Activated CD8-positive, alpha-beta T cell treated with anti-CD3 and anti-CD28 coated beads, Interleukin-2, amount 10 ng/mL, durations not matched to agents 7 days and 5 days (primary cell): Measurements from ENCODE around the gene CYFIP2. TPM values are rescaled to one million over a fixed set of nuclear protein-coding genes. Genes with fewer than 3 reads are reported as not detected.

Source experiments
- ATAC-seq: fragments of 150-1000 bp; cut with Tn5 transposase; one replicate; pipeline ENCODE4 v1.10.0; 2021; ENCODE audit warnings: moderate library complexity
- CTCF ChIA-PET: fragments of 350-600 bp; sonication (Branson Sonifier 250); formaldehyde crosslinking; loops from one replicate; lab custom pipeline; 2021; ENCODE audit warnings: antibody characterized with exemption; lab: Charles Lee
- POLR2A ChIA-PET: fragments of 350-600 bp; sonication (Branson Sonifier 250); formaldehyde crosslinking; loops from one replicate; lab custom pipeline; 2021; ENCODE audit warnings: antibody characterized with exemption; lab: Charles Lee
- DNase-seq: peaks from one replicate; pipeline ENCODE4 v3.0.0-alpha.2; 2020
- H3K27ac Mint-ChIP-seq: one replicate; pipeline ENCODE4 v1.8.0; 2021; ENCODE audit warnings: mild to moderate bottlenecking, mixed read lengths
- H3K27me3 Mint-ChIP-seq: one replicate; pipeline ENCODE4 v1.8.0; 2021; ENCODE audit warnings: low read depth, mixed read lengths
- H3K36me3 Mint-ChIP-seq: one replicate; pipeline ENCODE4 v1.8.0; 2021; ENCODE audit warnings: low read depth, mixed read lengths
- H3K4me1 Mint-ChIP-seq: one replicate; pipeline ENCODE4 v1.8.0; 2021; ENCODE audit warnings: low read depth, mixed read lengths
- H3K4me3 Mint-ChIP-seq: one replicate; pipeline ENCODE4 v1.8.0; 2021; ENCODE audit warnings: mild to moderate bottlenecking, mixed read lengths
- H3K9me3 Mint-ChIP-seq: one replicate; pipeline ENCODE4 v1.8.0; 2022; ENCODE audit warnings: mixed read lengths; ENCODE audit not compliant: insufficient read depth
- total RNA-seq, 2 experiments: library from RNA; stranded (reverse); gene quantifications; one replicate each; pipeline ENCODE4 v1.2.3, GENCODE V29; 2021

CYFIP2 gene
- total RNA-seq, 2 experiments from 2014 or later, result 512 to 516 TPM

DNA sequence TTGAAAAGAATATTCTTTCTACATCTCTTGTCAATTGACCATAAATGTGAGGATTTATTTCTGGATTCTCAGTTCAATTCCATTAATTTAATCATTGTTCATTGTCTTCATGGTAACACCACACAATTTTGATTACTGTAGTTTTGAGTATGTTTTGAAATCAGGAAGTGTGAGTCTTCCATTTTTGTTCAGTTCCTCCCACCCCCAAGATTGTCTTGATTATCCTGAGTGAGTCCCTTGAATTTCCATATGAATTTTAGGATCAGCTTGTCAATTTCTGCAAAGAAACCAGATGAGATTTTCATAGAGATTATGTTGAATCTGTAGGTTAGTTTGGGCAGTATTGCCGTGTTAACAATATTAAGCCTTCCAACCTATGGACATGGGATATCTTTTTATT is 9.5 kb downstream of the CYFIP2 start:
- Mint-ChIP-seq H3K27ac (peak overlapping the region; percentile 18), H3K9me3 (no peaks in the 10 kb centered on the region), H3K27me3 (no peaks in the 10 kb centered on the region), H3K4me1 (peaks cover 86% of the 10 kb centered on the region), H3K36me3 (peaks cover 67% of the 10 kb centered on the region), H3K4me3 (no peak overlapping the region)
- ChIA-PET POLR2A (interaction anchor here (1.3 kb wide), 1 partner anchor 22 kb away, joined by 5 read pairs; no protein-coding TSS in a partner anchor), CTCF (interaction anchor here (0.9 to 2.6 kb wide), 4 partner anchors 22 to 468 kb away, joined by 3 to 6 read pairs (median 4); no protein-coding TSS in a partner anchor)
- ATAC-seq (no peak), DNase-seq (no peak)

DNA sequence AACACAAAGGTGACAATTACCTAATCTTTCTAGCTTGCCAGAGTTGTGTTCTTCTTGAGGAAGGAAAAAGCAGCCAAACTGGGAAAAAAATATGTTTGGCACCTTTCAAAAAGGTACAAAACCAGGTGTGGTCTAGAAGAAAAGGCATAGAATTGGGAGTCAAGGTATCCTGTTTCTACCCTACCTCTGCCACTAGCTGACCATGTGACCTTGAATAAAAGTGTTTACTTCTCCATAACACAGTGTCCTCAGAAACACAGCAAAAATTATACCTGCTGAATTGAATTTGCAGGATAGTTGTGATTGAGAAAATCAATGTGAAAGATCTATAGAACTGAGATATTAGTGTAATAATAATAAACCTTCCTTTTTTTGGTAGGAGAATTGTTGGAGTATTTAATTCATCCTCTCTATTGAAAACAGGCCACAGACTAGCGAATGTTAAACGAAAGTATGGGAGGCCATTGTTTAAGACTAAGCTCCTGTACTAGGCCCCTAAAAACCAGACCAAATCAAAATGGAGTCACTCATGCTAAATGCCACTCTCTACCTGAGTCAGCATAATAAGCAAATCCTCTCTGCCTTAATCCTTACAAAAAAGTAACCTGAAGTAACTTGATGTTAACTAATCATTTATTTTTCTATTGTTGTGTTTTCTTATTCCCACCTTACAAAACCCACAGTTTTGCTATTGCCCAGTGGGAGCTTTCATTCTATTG is 12.6 kb downstream of the CYFIP2 start:
- Mint-ChIP-seq H3K9me3 (peaks cover 3% of the 10 kb centered on the region), H3K27ac (no peak overlapping the region), H3K4me1 (peaks cover 89% of the 10 kb centered on the region), H3K27me3 (no peaks in the 10 kb centered on the region), H3K36me3 (peaks cover 68% of the 10 kb centered on the region), H3K4me3 (no peak overlapping the region)
- ChIA-PET CTCF (interaction anchor here (0.7 to 1.5 kb wide), 6 partner anchors 10 to 129 kb away, joined by 3 to 5 read pairs (median 3); no protein-coding TSS in a partner anchor), POLR2A (interaction anchor here (1.1 kb wide), 1 partner anchor 25 kb away, joined by 4 read pairs; no protein-coding TSS in a partner anchor)
- no peak for DNase-seq
- no peak for ATAC-seq

DNA sequence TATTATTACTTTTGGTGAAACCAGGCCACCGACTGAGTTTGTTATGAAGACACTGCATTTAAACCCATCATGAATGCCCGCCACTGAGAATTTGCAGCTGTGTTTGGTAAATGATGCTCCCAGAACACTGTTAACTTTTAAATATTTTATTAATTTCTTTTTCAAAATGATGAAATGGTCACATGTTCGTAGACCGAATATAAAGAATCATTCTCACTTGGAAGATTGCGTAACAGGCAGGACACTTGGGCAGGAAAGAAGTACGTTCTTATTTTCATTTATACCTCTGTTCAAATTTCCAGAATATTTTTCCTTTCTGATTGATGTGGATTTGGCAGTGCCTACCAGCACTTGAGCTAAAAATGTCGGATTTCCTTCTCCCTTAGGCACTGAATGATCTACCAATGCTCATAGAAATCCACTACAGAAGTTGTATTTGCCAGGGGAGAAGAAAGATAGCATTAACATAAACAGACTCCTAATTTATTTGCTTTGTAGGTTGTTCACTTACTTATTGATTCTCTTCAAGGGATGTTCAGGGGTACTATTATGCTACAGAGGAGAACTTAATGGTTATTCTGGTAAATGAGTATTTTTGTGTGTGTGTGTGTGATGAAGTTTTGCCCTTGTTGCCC is 13.8 kb downstream of the CYFIP2 start:
- peak overlapping the region; percentile 62 for H3K27ac Mint-ChIP-seq
- ChIA-PET POLR2A (no interaction called here), CTCF (interaction anchor here (0.8 to 1.5 kb wide), 5 partner anchors 12 to 130 kb away, joined by 3 to 5 read pairs (median 3); no protein-coding TSS in a partner anchor)
- H3K4me3 Mint-ChIP-seq, result no peak overlapping the region
- DNase-seq (no peak), ATAC-seq (no peak)
- peaks cover 89% of the 10 kb centered on the region for H3K4me1 Mint-ChIP-seq
- H3K36me3 Mint-ChIP-seq, result peaks cover 65% of the 10 kb centered on the region
- no peaks in the 10 kb centered on the region for H3K27me3 Mint-ChIP-seq
- H3K9me3 Mint-ChIP-seq, result peaks cover 3% of the 10 kb centered on the region

DNA sequence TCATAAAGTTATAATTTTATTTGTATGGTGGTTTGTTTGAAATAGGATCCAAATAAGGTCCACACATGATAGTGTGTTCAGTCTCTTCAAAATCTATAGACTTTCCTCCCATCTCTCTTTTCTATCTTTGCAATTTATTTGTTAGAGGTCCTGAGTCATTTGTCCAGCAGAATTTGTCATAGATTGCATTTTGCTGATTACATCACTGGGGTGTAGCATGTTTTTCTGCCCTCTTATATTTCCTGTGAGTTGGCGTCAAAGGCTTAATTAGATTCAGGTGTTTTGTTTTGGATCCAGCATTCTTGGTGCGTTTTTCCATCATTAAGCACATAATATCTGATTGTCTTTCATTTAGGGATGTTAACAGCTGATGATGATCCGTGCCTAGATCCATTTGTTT is 15.0 kb downstream of the CYFIP2 start:
- no peak overlapping the region for H3K4me3 Mint-ChIP-seq
- ChIA-PET CTCF (interaction anchor here (1.3 kb wide), 1 partner anchor 31 kb away, joined by 3 read pairs; no protein-coding TSS in a partner anchor), POLR2A (no interaction called here)
- peaks cover 73% of the 10 kb centered on the region for H3K36me3 Mint-ChIP-seq
- no peak for DNase-seq
- no peaks in the 10 kb centered on the region for H3K27me3 Mint-ChIP-seq
- no peak for ATAC-seq
- peaks cover 93% of the 10 kb centered on the region for H3K4me1 Mint-ChIP-seq
- H3K27ac Mint-ChIP-seq, result no peak overlapping the region
- H3K9me3 Mint-ChIP-seq, result peaks cover 3% of the 10 kb centered on the region

DNA sequence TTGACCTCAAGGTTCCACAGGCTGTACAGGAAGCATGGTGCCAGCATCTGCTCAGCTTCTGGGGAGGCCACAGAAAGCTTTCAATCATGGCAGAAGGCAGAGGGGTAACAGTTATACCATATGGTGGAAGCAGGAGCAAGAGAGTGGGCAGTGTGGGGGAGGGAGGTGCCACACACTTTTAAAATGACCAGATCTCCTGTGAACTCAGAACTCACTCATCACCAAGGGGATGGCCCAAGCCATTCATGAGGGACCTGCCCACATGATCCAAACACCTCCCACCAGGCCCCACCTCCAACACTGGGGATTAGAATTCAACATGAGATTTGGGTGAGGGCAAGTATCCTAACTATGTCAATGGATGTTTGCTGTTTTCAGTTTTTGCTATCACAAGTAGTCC is 16.2 kb downstream of the CYFIP2 start:
- peak overlapping the region; percentile 62 for H3K27ac Mint-ChIP-seq
- no peak for ATAC-seq

DNA sequence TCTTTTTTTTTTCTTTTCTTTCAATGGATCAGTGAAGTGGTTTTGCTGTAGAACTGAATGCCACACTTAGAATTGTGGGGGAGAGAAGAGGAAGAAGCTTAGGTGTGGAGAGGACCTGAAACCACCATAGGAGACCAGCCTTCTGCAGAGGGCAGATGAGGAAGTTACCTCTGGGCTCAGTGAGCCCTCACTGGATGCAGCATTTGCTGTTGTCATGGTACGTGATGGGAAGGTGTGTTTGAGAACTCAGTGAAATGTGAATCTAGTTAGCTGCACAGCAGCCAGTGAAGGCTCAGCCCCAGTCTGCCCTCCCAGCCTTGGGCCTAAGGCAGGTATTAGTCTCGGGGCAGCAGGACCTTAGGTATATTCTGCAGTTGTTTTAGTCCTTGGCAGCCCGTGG is 17.5 kb downstream of the CYFIP2 start:
- H3K27me3 Mint-ChIP-seq, result no peaks in the 10 kb centered on the region
- POLR2A ChIA-PET, result interaction anchor here (1.7 to 5.6 kb wide), 2 partner anchors 11 to 17 kb away, joined by 6 to 31 read pairs; no protein-coding TSS in a partner anchor
- H3K9me3 Mint-ChIP-seq, result peaks cover 3% of the 10 kb centered on the region
- ATAC-seq (peak; percentile 96), DNase-seq (peak; percentile 68)
- peaks cover 84% of the 10 kb centered on the region for H3K4me1 Mint-ChIP-seq
- H3K27ac Mint-ChIP-seq, result peak overlapping the region; percentile 62
- peak overlapping the region; percentile 1 for H3K4me3 Mint-ChIP-seq
- peaks cover 75% of the 10 kb centered on the region for H3K36me3 Mint-ChIP-seq
- CTCF ChIA-PET, result interaction anchor here (0.9 to 1.8 kb wide), 8 partner anchors 10 to 134 kb away, joined by 3 to 7 read pairs (median 4); no protein-coding TSS in a partner anchor

More for the DNA sequence above, 16.2 kb downstream of the CYFIP2 start:
- Mint-ChIP-seq H3K36me3 (peaks cover 71% of the 10 kb centered on the region), H3K4me3 (no peak overlapping the region), H3K4me1 (peaks cover 82% of the 10 kb centered on the region), H3K27me3 (no peaks in the 10 kb centered on the region), H3K9me3 (peaks cover 3% of the 10 kb centered on the region)
- CTCF ChIA-PET, result interaction anchor here (0.9 kb wide), 1 partner anchor 22 kb away, joined by 6 read pairs; no protein-coding TSS in a partner anchor
- no peak for DNase-seq
- POLR2A ChIA-PET, result interaction anchor here (5.6 kb wide), 1 partner anchor 10 kb away, joined by 31 read pairs; no protein-coding TSS in a partner anchor

DNA sequence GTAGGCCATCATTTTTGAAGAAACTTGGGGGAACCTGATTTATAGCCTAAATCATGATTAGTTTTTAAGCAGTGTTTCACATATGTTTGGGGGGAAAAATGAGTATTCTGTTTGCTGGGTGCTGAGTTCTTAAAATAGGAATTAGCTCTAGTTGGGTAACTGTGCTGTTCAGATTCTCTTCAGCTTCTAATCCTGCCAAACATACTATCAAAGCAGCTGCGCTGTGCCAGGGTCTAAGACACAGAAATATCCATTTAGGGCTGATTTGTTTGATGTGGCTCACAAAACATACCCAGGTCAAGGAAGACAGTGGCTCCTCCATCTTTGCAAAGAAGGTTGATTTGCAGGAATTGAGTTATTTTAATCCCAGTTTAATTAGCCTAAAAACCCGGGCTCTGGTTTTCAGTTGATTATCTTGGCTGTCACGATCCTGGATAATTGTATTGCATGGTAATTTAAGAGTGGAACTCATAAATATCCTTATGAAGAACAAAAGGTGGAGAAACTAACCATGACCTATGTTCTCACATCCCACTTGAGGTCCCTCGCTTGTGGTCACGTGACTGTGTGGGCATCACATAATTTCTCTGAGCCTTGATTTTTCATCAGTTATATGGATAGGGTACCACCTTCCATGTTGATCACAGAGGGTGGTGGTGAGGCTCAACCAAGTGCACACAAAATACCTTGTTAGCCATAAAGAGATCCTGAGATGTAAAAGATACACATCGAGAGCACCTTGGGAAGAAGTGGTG is 18.7 kb downstream of the CYFIP2 start:
- no peak for ATAC-seq
- ChIA-PET POLR2A (interaction anchor here (1.7 to 5.6 kb wide), 2 partner anchors 12 to 18 kb away, joined by 6 to 31 read pairs; no protein-coding TSS in a partner anchor), CTCF (interaction anchor here (0.9 to 1.8 kb wide), 7 partner anchors 12 to 135 kb away, joined by 3 to 7 read pairs (median 4); no protein-coding TSS in a partner anchor)
- Mint-ChIP-seq H3K36me3 (peaks cover 76% of the 10 kb centered on the region), H3K4me3 (no peak overlapping the region), H3K27me3 (no peaks in the 10 kb centered on the region), H3K4me1 (peaks cover 85% of the 10 kb centered on the region), H3K27ac (peak overlapping the region; percentile 16), H3K9me3 (peaks cover 3% of the 10 kb centered on the region)
- no peak for DNase-seq

DNA sequence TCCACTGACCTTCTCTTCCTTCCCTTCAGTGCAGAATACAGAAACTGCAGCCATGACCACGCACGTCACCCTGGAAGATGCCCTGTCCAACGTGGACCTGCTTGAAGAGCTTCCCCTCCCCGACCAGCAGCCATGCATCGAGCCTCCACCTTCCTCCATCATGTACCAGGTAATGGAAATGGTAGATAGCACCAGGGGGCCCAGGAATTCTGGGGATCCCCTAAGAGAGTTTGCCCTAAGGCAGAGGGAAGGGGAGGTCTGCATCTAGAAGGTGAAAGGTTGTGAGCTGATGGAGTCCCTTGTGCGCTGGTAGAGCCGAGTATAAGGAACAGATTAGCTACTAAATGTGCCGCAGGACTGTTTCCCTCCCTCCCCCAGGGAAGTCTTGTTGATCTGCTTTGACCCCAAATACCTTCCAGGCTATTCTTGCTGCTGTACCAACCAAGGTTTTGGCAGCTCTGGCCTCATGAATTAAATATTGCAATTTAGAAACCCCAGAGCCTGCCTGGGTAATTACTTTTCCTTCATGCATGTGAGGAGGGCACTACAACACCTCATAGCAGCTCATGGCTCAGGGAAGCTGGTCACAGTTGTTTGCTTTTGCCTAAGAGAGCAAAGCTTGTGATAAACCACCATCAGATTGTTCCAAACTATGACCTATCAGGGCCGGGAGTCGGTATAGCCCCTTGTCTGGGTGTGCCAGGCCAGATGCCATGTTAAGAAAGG is 19.6 kb downstream of the CYFIP2 start:
- ATAC-seq (no peak), DNase-seq (no peak)
- Mint-ChIP-seq H3K4me3 (no peak overlapping the region), H3K4me1 (peaks cover 86% of the 10 kb centered on the region), H3K27ac (no peak overlapping the region), H3K9me3 (peaks cover 3% of the 10 kb centered on the region), H3K27me3 (no peaks in the 10 kb centered on the region), H3K36me3 (peaks cover 77% of the 10 kb centered on the region)
- POLR2A ChIA-PET, result interaction anchor here (0.7 to 5.6 kb wide), 3 partner anchors 13 to 33 kb away, joined by 3 to 31 read pairs (median 3); no protein-coding TSS in a partner anchor
- CTCF ChIA-PET, result interaction anchor here (0.9 to 3.5 kb wide), 6 partner anchors 9 to 43 kb away, joined by 3 to 17 read pairs (median 4); no protein-coding TSS in a partner anchor

DNA sequence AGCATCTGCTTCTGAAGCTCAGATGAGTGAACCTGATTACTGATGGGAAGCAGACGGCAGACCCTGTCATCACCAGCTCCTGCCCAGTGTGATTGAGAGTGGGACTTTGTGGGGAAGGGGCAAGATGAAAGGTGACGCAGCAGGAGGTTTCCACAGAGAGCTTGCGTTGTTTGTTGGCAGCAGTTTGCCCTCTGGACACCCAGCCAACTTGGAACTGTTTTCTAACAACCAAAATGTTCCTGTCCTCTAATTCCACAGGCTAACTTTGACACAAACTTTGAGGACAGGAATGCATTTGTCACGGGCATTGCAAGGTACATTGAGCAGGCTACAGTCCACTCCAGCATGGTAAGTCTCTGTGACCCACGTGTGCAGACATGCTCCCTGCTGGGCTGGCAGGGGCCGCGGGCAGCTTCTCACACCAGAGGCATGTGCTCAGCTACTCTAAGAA is 20.9 kb downstream of the CYFIP2 start:
- POLR2A ChIA-PET, result interaction anchor here (1.4 to 5.6 kb wide), 2 partner anchors 14 to 34 kb away, joined by 3 to 31 read pairs; no protein-coding TSS in a partner anchor
- Mint-ChIP-seq H3K4me1 (peaks cover 85% of the 10 kb centered on the region), H3K27ac (no peak overlapping the region), H3K27me3 (no peaks in the 10 kb centered on the region), H3K4me3 (no peak overlapping the region), H3K9me3 (no peaks in the 10 kb centered on the region), H3K36me3 (peaks cover 75% of the 10 kb centered on the region)
- DNase-seq, result no peak
- ATAC-seq, result no peak
- CTCF ChIA-PET, result interaction anchor here (0.7 to 3.5 kb wide), 7 partner anchors 10 to 55 kb away, joined by 3 to 17 read pairs (median 3); no protein-coding TSS in a partner anchor
